ENCODE measurements around the gene KCNIP3. TPM values are rescaled to one million over a fixed set of nuclear protein-coding genes. Genes with fewer than 3 reads are reported as not detected.
"Not testable (repeated sequence)": the region's sequence is repeated elsewhere in the genome, so short reads cannot be mapped to it uniquely, and the experiment has no call there.

Gene KCNIP3
- total RNA-seq (2014; rRNA removed; shearing (Covaris generic)), result 0.74 and 1.1 TPM in 2 replicates

- DNase-seq (ENCODE audit: low spot score), result no peak
These were observed at the start of gene KCNIP3 for GRCh38 chr2:95296880-95297487. TSS of gene KCNIP3 (plus strand) at chr2:95297347. CDS start at chr2:95297439, 92 bp downstream.

DNA sequence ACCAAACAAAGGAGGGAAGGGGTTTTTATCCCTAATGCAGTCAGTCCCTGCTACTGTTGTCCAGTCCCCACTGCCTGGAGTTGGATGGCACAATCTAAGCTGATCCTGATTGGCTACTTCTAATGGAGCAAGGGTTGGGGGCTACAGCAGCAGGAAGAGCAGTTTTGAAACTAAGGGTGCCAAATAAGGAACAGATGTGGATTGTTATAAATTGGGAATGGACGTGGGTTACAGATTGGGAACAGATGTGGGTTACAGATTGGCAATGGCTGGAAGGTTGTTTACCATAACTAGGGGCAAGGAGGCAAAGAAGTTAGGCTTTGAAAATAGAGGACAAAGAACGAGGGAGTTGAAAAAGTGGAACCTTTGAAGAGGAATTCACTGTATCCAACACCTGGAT, 38.9 kb upstream of the KCNIP3 start:
- no peak for DNase-seq (ENCODE audit: low spot score)

- DNase-seq (ENCODE audit: low spot score), result no peak
These were observed 36.8 kb upstream of the KCNIP3 start for GRCh38 chr2:95260028-95261023.

DNA sequence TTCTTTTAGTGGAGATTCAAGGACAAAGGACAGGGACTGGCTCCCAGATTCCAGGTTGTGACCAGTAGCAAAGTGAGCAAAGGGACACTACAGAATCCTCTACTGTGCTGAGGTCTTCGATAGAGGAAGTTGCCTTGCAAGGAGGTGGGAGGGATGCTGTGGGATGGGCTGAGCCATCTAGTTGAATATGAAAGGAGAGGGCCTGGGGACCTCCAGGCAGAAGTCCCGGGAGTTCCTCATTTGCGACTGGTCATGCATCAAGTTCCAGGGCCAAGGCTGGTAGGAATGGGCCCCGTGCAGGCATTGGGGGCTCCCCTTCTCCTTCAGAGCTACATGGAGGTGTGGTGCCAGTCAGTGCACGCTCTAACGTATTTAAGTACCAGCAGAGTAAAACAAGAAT, 35.5 kb upstream of the KCNIP3 start:
- no peak for DNase-seq (ENCODE audit: low spot score)

DNA sequence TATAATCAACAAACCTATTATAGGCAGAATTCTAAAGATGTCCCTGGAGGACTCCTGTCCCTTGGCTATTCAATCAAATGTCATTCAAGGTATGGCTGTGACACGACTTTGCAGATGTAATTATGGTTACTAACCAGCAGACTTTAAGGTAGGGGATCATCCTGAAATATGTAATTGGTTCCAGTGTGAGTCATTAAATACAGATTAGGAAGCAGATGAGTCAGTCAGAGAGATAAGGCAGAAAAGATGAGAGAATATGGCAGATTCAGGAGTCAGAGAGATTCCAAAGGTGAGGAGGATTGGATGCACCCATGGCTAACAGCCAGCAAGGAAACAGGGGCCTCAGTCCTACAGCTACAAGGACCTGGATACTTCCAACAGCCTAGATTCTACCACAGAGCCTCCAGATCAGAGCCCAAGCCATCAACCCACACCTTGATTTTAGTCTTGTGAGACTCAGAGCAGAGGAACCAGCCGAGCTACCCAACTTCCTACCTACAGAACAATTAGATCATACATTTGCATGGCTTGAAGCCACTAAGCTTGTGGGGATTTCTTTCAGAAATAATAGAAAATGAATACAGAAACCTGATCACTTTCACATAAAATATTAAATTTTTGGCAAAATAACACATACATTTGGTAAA, 34.1 kb upstream of the KCNIP3 start:
- no peak for DNase-seq (ENCODE audit: low spot score)

DNA sequence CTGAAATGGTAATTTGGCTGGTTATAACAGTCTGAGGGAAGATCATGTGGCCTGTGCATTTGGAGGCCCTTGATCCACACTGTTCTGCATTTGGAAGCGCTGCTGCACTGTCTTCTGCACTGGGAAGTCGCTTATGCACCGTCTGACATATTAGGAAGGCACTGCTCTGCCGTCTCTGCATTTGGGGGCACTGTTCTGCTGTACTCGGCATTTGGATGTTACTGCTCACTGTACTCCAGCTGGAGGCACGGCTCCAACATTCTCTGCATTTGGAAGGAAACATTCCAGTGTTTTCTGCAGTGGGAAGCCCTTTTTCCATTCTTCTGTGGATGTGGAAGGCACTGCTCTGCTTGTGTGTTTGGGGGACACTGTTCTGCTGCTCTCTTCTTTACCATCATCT, 32.5 kb upstream of the KCNIP3 start:
- DNase-seq (ENCODE audit: low spot score), result no peak

DNA sequence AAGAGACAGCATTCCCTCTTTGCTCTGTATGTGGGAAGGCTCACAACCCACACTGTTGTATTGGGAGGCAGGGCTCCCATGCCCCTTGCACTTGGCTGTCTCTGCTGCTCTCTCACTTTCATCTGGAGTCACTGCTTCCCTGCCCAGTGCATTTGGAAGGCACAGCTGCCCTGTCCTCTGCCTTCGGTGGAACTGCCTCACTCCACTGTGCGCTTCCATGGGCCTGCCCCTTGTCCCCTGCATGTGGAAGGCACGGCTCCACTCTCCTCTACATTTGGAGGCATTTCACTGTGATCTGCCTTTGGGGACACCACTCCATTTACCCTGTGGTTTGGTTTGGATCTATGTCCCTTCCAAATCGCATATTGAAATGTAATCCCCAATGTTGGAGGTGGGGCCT, 32.0 kb upstream of the KCNIP3 start:
- DNase-seq (ENCODE audit: low spot score), result no peak

- DNase-seq (ENCODE audit: low spot score), result no peak
These were observed 30.2 kb upstream of the KCNIP3 start for GRCh38 chr2:95266781-95267430.

DNA sequence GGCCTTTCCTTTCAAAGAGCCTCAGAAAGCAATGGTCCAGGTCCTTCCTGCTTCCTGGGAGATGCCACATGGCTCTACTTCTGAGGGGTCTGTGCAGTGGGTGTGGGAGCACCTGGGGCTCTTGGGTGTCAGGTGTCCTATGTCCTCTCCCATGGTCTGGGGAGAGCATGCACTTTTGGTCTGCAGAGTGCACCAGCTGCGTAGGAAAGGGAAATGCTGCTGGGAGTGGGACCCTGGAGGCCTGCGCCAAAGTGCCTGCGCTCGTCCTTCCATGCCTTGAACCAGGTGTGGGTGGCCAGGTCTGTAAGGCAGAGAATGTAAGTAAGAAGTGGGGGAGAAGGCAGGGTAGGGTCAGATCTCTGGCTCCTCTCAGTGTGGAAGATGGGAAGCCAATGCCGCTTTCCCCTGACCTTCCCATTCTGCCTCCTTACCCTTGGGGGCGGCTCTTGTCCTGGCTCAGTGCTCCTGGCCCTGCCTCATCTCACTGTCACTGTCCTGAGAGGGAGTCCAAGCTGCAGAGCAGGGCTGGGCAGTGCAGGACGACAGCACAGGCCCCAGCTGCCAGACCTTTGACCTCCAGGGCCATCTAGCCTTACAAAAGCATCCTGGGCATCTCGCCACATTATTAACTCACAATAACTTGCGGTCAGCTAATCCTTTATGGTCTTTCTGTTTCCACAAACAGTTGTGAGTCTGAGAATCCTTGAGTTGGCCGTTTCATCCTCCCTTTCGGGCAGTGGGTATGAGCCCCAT, 29.5 kb upstream of the KCNIP3 start:
- no peak for DNase-seq (ENCODE audit: low spot score)

DNA sequence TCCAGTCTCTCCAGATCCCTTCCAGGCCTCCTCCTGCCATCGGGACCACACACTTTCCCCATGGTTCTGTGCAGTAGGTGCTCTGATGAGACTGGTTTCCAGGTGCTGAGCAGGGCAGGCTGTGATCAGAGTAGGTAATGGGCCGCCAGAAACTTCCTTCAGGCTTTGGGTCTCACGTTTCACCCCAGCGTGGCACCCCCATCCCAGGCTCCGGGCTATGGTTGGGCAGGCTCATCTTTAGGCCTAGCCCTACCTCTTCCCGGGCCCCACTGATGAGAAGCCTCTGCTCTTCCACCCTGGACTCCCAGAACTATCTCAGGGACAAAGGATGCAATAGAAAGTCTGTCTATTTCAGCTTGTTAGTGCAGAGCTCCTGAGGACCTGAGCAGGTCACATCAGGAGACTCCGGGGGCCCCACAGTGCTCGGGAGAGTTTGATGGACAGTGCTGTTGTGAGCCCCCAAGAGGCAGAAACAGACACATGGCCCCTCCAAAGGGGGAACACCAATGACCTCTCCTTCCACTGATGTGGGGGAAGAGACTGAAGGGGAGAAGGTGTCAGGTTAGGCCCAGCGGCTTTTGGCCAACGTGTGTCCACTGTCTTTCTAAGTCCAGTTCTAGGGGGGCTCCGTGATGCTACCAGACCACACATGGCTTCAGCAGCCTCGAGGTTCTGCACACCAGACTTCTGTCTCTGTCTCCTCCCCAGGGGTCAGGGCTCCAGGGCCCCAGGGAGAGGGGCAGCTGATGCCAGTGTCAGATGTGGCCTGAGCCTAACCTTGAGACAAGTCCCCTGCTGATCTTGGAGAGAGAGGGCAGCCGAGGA, 28.7 kb upstream of the KCNIP3 start:
- no peak for DNase-seq (ENCODE audit: low spot score)

GRCh38 chr2:95269036-95269680, 28.0 kb upstream of the KCNIP3 start:
- no peak for DNase-seq (ENCODE audit: low spot score)

DNA sequence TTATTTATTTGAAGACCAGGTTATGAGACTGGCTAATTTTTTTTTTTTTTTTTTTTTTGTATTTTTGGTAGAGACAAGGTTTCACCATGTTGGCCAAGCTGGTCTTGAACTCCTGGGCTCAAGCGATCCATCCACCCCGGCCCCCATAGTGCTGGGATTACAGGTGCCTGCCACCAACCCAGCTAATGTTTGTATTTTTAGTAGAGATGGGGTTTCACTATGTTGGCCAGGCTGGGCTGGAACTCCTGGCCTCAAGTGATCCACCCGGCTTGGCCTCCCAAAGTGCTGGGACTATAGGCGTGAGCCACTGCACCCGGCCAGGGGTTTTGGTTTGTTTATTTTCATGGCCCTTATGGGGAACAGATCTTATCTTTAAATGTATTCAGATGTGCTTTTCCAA, 27.4 kb upstream of the KCNIP3 start:
- not testable (repeated sequence) for DNase-seq (ENCODE audit: low spot score)

GRCh38 chr2:95270541-95271081, 26.5 kb upstream of the KCNIP3 start:
- no peak for DNase-seq (ENCODE audit: low spot score)

DNA sequence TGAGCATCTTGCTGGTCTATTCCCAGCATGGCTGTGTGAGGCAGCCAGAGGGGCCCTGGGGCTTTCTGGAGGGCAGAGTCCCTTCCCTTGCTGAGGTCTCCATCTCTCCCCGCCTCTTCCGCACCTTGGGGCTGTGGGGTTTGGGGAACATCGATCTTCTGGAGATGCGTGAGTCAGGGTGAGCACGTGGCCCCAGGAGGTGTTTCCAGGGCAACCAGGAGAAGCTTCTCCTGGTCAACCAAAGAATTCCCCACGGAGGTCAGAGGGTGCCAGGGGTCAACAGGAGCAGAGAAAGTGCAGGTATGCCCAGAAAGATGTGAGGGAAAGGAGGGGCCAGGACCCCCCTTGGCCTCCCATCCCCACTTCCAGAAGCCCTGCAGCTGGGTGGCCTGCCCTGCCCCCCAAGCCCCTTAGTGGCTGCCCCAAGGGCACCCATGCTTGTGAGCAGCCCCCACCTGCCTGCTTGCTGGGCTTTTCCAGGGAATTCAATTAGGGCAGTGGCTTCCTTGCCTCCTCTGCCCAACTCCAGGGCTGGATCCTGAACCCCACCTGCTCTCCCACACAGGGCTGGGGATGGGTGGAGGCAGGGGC, 25.7 kb upstream of the KCNIP3 start:
- DNase-seq (ENCODE audit: low spot score), result no peak

GRCh38 chr2:95272299-95272751, 24.8 kb upstream of the KCNIP3 start:
- no peak for DNase-seq (ENCODE audit: low spot score)

DNA sequence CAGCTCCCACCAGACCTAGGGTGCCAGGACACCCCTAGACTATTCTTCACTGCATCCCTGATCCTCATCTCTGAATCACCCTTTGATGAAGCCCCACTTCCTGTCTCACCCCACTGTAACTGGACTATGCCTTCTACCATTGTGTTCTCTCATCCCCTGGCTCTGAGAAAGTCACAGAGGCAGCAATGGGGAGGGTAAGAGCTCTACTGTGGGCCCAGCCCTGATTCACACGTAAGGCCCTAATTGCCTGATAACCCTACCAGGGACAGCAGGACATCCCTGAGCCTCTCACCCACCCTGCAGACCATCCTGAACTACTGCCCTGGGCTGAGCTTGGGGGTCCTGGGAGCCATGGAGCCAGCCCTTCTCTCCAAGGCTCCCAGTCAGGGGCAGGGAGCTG, 24.4 kb upstream of the KCNIP3 start:
- DNase-seq (ENCODE audit: low spot score), result no peak

DNA sequence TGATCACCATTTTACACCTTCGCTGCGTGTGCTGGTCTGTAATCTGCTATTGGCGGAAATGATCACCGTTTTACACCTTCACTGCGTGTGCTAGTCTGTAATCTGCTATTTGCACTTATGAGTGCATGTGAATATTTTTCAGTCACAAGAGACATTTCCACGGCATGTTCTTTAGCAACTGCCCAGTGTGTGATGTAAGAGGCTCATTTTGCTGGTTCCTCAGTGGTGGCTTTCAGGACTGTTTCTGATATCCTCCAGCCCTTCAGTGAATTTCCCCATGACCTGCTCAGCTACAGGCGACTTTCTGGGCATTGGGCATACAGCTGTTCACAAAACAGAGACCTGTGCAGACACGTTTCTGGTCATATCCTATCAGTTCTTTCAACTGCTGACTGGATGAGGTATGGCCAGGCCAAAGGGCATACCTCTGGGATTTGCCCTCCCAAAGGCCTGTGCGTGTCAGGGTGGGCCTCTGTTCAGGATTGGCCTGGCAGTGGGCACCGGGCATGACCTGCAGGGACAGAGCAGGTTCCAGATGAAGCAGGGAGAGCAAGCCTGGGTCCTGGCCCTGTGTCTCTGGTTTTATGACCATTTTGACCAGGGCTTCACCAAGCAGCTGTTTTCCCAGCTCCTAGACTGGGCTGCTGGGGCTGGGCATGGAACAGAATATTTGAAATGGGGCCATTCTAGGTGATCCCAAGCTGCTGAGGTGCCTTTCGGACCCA, 23.4 kb upstream of the KCNIP3 start:
- no peak for DNase-seq (ENCODE audit: low spot score)

Measured in HT-29 (cell line).